SU-DHL-6 (cell line): ENCODE results near the gene FAM228B.

Experiments
- EZH2phosphoT487 ChIP-seq: fragments of 200-600 bp; sonication (generic), shearing (Covaris generic); conservative IDR thresholded peaks from 2 replicates; pipeline ENCODE4 v1.6.1; 2018; ENCODE audit warnings: mild to moderate bottlenecking, antibody characterized with exemption, low read length, moderate library complexity, mixed read lengths
- TF ChIP-seq, protein P1 (sequence below): fragments of 200-600 bp; sonication (generic); IDR thresholded peaks from one replicate; pipeline ENCODE4 v1.5.1; 2017; ENCODE audit warnings: antibody characterized with exemption, mild to moderate bottlenecking, low read length, moderate library complexity; ENCODE audit not compliant: insufficient read depth, poor library complexity, severe bottlenecking

DNA sequence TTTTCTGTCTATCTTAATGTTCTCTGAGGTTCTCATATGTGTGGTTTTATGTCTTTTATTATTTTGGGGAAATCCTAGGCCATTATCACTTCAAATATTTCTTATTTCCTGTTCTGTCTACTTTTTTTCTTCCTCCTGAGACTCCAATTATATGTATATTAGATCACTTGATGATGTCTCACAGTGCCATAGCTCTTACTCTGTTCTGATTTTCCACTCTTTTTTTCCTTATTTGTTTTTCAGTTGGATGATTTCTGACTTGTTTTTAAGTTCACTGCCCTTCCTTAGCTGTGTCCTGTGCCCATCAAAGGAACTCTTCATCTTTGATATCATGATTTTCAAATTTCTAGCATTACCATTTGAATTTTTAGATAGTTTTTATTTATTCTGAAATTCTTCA lies 24.1 kb downstream of the FAM228B start:
- TF ChIP-seq, protein P1, sequence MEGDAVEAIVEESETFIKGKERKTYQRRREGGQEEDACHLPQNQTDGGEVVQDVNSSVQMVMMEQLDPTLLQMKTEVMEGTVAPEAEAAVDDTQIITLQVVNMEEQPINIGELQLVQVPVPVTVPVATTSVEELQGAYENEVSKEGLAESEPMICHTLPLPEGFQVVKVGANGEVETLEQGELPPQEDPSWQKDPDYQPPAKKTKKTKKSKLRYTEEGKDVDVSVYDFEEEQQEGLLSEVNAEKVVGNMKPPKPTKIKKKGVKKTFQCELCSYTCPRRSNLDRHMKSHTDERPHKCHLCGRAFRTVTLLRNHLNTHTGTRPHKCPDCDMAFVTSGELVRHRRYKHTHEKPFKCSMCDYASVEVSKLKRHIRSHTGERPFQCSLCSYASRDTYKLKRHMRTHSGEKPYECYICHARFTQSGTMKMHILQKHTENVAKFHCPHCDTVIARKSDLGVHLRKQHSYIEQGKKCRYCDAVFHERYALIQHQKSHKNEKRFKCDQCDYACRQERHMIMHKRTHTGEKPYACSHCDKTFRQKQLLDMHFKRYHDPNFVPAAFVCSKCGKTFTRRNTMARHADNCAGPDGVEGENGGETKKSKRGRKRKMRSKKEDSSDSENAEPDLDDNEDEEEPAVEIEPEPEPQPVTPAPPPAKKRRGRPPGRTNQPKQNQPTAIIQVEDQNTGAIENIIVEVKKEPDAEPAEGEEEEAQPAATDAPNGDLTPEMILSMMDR, result no peak
- TF ChIP-seq EZH2phosphoT487, result no peak
